AG09309 (cell line): ENCODE measurements around the gene OR56A4.
A peak's percentile ranks its signal among the peaks of the same experiment; 100 is the strongest.

Experiments used
- DNase-seq: peaks from one replicate; pipeline ENCODE4 v3.0.0-alpha.2; 2010; ENCODE audit warnings: low read depth
- H3K4me3 ChIP-seq: 2 replicates; pipeline ENCODE4 v1.5.1; 2011; ENCODE audit warnings: mild to moderate bottlenecking, low read depth, low read length, moderate library complexity; ENCODE audit not compliant: control insufficient read depth
- CTCF ChIP-seq: IDR thresholded peaks from 2 replicates; pipeline ENCODE4 v1.5.1; 2011; ENCODE audit warnings: mild to moderate bottlenecking, low read depth, low read length, inconsistent platforms; ENCODE audit not compliant: insufficient read depth, control insufficient read depth; ENCODE audit errors: missing control alignments

Gene OR56A4

GRCh38 chr11:5992604-5993251 lies 14.0 kb downstream of the OR56A4 start:
- peak; percentile 50 for TF ChIP-seq CTCF
- no peak overlapping the region for H3K4me3 ChIP-seq
- peak; percentile 1 for DNase-seq

GRCh38 chr11:5992150-5992549 lies 14.6 kb downstream of the OR56A4 start:
- H3K4me3 ChIP-seq: no peak overlapping the region
- TF ChIP-seq CTCF: no peak
- DNase-seq: no peak

- no peak for TF ChIP-seq CTCF
- no peak overlapping the region for H3K4me3 ChIP-seq
- no peak for DNase-seq
These were observed 17.5 kb downstream of the OR56A4 start for GRCh38 chr11:5989203-5989602.

GRCh38 chr11:5986885-5987284 lies 19.9 kb downstream of the OR56A4 start, which contains the start of gene OR52L1:
TSS of gene OR52L1 (minus strand) at chr11:5986985. CDS start at chr11:5986930, 55 bp downstream.
- H3K4me3 ChIP-seq: no peak within 1 kb of the TSS
- no peak for DNase-seq
- TF ChIP-seq CTCF: no peak

- DNase-seq: no peak
- H3K4me3 ChIP-seq: no peak overlapping the region
- TF ChIP-seq CTCF: no peak
These were observed 23.3 kb downstream of the OR56A4 start for GRCh38 chr11:5983443-5983842.

- DNase-seq: no peak
- no peak overlapping the region for H3K4me3 ChIP-seq
- TF ChIP-seq CTCF: no peak
These were observed 33.2 kb downstream of the OR56A4 start for GRCh38 chr11:5973530-5973929.
